Measurements from ENCODE around the gene DNAH14. TPM values are rescaled to one million over a fixed set of nuclear protein-coding genes. Genes with fewer than 3 reads are reported as not detected.
"Not testable (repeated sequence)": the region's sequence is repeated elsewhere in the genome, so short reads cannot be mapped to it uniquely, and the experiment has no call there.

DNAH14 gene
- total RNA-seq, 1 experiment from 2014 or later = 33.2 TPM

- intact Hi-C loops (cut with micrococcal nuclease); DNase-seq (ENCODE audit: low read depth, low spot score); H3K9ac ChIP-seq (ENCODE audit: low read length); POLR2A ChIA-PET; H3K27ac ChIP-seq (ENCODE audit: low read depth, low read length); H3K4me3 ChIP-seq (replicated peaks in 1 of 2; ENCODE audit: low read depth in 1 of 2, low read length in 2 of 2); BruUV-seq (replicated peaks); H3K36me3 ChIP-seq (ENCODE audit: control insufficient read depth in 1 of 2, insufficient read depth in 2 of 2, low read length in 2 of 2); H2AFZ ChIP-seq (ENCODE audit: low read depth, low read length, poor library complexity, severe bottlenecking); RAD21 ChIA-PET (ENCODE audit: low non-redundant PET in 1 of 2, low total read pairs in 2 of 2, uncharacterized antibody in 2 of 2, unreplicated experiment in 2 of 2); H3K4me2 ChIP-seq (ENCODE audit: low read length); ATAC-seq; CTCF ChIA-PET; H3K4me1 ChIP-seq (ENCODE audit: control insufficient read depth in 1 of 2, insufficient read depth in 2 of 2, low read length in 2 of 2); H3K27me3 ChIP-seq (ENCODE audit: insufficient read depth, low read length); H3K9me3 ChIP-seq (ENCODE audit: control insufficient read depth in 1 of 2, insufficient read depth in 1 of 2, low read depth in 1 of 2, low read length in 2 of 2); H3K79me2 ChIP-seq (ENCODE audit: insufficient read depth, low read length); H4K20me1 ChIP-seq (ENCODE audit: insufficient read depth); H3K9me2 ChIP-seq (ENCODE audit: insufficient read depth): not testable (repeated sequence)
These were observed 300.0 kb downstream of the DNAH14 start for GRCh38 chr1:225229429-225229828.

- no peak for TF ChIP-seq SRF (IDR thresholded peaks at IDR 0.05; ENCODE audit: low read depth)
- no peak for TF ChIP-seq ZFX (IDR thresholded peaks at IDR 0.05)
- TF ChIP-seq ZNF274 (IDR thresholded peaks at IDR 0.05; ENCODE audit: low read depth, low read length) = no peak
- TF ChIP-seq POLR2A (IDR thresholded peaks at IDR 0.05; ENCODE audit: borderline replicate concordance, extremely low read depth, insufficient read depth, insufficient read length) = no peak
- TF ChIP-seq CEBPB (IDR thresholded peaks at IDR 0.05; ENCODE audit: low read depth) = no peak
- TF ChIP-seq ELF1 (IDR thresholded peaks at IDR 0.05; ENCODE audit: borderline replicate concordance, low read depth) = no peak
- TF ChIP-seq SIN3A (IDR thresholded peaks at IDR 0.05; ENCODE audit: low read depth) = no peak
- no peak for TF ChIP-seq POLR2AphosphoS5 (IDR thresholded peaks at IDR 0.05; ENCODE audit: low read depth, low read length)
- no peak for TF ChIP-seq SP1 (IDR thresholded peaks at IDR 0.05; ENCODE audit: low read depth)
- TF ChIP-seq EZH2phosphoT487 (IDR thresholded peaks at IDR 0.05; ENCODE audit: borderline replicate concordance) = no peak
- ATAC-seq = no peak
- Histone ChIP-seq H4K20me1 (ENCODE audit: insufficient read depth) (no peaks in the 10 kb centered on the region), H3K9me2 (ENCODE audit: insufficient read depth) (no peaks in the 10 kb centered on the region), H3K4me1 (ENCODE audit: control insufficient read depth in 1 of 2, insufficient read depth in 2 of 2, low read length in 2 of 2) (no peaks in the 10 kb centered on the region), H3K36me3 (ENCODE audit: control insufficient read depth in 1 of 2, insufficient read depth in 2 of 2, low read length in 2 of 2) (no peaks in the 10 kb centered on the region), H3K9ac (ENCODE audit: low read length) (no peak overlapping the region), H3K4me3 (replicated peaks in 1 of 2; ENCODE audit: low read depth in 1 of 2, low read length in 2 of 2) (no peak overlapping the region), H2AFZ (ENCODE audit: low read depth, low read length, poor library complexity, severe bottlenecking) (no peak overlapping the region), H3K27me3 (ENCODE audit: insufficient read depth, low read length) (no peaks in the 10 kb centered on the region), H3K27ac (ENCODE audit: low read depth, low read length) (no peak overlapping the region), H3K79me2 (ENCODE audit: insufficient read depth, low read length) (no peaks in the 10 kb centered on the region), H3K9me3 (ENCODE audit: control insufficient read depth in 1 of 2, insufficient read depth in 1 of 2, low read depth in 1 of 2, low read length in 2 of 2) (no peaks in the 10 kb centered on the region), H3K4me2 (ENCODE audit: low read length) (no peak overlapping the region)
- ChIA-PET POLR2A (no interaction called here), RAD21 (ENCODE audit: low non-redundant PET in 1 of 2, low total read pairs in 2 of 2, uncharacterized antibody in 2 of 2, unreplicated experiment in 2 of 2) (no interaction called here), CTCF (no interaction called here)
- no TSS peak for BruUV-seq (replicated peaks)
- DNase-seq (ENCODE audit: low read depth, low spot score) = no peak
- intact Hi-C loops (cut with micrococcal nuclease) = no loop called here
These were observed 301.0 kb downstream of the DNAH14 start for GRCh38 chr1:225230483-225230882.

GRCh38 chr1:225232930-225233329 lies 303.5 kb downstream of the DNAH14 start:
- H3K4me1 ChIP-seq (ENCODE audit: control insufficient read depth in 1 of 2, insufficient read depth in 2 of 2, low read length in 2 of 2); H3K27ac ChIP-seq (ENCODE audit: low read depth, low read length); H3K36me3 ChIP-seq (ENCODE audit: control insufficient read depth in 1 of 2, insufficient read depth in 2 of 2, low read length in 2 of 2); H3K9ac ChIP-seq (ENCODE audit: low read length); H3K79me2 ChIP-seq (ENCODE audit: insufficient read depth, low read length); DNase-seq (ENCODE audit: low read depth, low spot score); intact Hi-C loops (cut with micrococcal nuclease); H3K27me3 ChIP-seq (ENCODE audit: insufficient read depth, low read length); POLR2A ChIA-PET; BruUV-seq (replicated peaks); H4K20me1 ChIP-seq (ENCODE audit: insufficient read depth); H2AFZ ChIP-seq (ENCODE audit: low read depth, low read length, poor library complexity, severe bottlenecking); H3K9me2 ChIP-seq (ENCODE audit: insufficient read depth); H3K9me3 ChIP-seq (ENCODE audit: control insufficient read depth in 1 of 2, insufficient read depth in 1 of 2, low read depth in 1 of 2, low read length in 2 of 2); CTCF ChIA-PET; RAD21 ChIA-PET (ENCODE audit: low non-redundant PET in 1 of 2, low total read pairs in 2 of 2, uncharacterized antibody in 2 of 2, unreplicated experiment in 2 of 2); H3K4me3 ChIP-seq (replicated peaks in 1 of 2; ENCODE audit: low read depth in 1 of 2, low read length in 2 of 2); ATAC-seq; H3K4me2 ChIP-seq (ENCODE audit: low read length): not testable (repeated sequence)
